Coronary artery (tissue), 2 donors: ENCODE data around the gene STX1B.

ENCODE experiments used
- DNase-seq: peaks from one replicate; pipeline ENCODE4 v3.0.0-alpha.2; 2017; ENCODE audit warnings: low spot score
- H3K27ac ChIP-seq, 2 donors: fragments of 200-600 bp; sonication (generic); one replicate each; pipeline ENCODE4 v1.5.1; 2016 to 2019
- H3K4me3 ChIP-seq: fragments of 200-600 bp; sonication (generic); 2 replicates; pipeline ENCODE4 v1.5.1; 2016; ENCODE audit warnings: mild to moderate bottlenecking, moderate library complexity
- TF ChIP-seq, protein P1 (sequence below): fragments of 200-600 bp; sonication (generic); IDR thresholded peaks from one replicate; pipeline ENCODE4 v1.5.1; 2019; ENCODE audit warnings: antibody characterized with exemption

The STX1B gene

DNA sequence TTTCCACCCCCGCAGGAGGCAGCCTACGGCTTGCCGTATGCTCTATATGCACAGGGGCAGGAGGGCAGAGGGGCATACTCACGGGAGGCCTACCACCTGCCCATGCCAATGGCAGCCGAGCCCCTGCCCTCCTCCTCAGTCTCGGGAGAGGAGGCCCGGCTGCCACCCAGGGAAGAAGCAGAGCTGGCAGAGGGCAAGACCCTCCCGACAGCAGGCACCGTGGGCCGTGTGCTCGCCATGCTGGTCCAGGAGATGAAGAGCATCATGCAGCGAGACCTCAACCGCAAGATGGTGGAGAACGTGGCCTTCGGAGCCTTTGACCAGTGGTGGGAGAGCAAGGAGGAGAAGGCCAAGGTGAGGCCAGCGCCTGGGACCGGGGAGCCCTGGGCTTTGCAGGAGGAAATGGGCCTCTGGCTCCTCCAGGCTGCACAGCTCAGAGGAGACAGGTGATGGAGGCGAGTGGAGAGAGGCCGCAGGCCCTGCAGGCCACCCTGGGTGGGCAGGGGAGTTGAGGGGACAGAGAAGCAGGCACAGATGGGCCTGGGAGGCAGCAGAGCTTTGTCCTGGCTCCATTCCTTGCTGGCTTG, 44.3 kb downstream of the STX1B start:
- no peak overlapping the region for H3K27ac ChIP-seq
- TF ChIP-seq, protein P1, sequence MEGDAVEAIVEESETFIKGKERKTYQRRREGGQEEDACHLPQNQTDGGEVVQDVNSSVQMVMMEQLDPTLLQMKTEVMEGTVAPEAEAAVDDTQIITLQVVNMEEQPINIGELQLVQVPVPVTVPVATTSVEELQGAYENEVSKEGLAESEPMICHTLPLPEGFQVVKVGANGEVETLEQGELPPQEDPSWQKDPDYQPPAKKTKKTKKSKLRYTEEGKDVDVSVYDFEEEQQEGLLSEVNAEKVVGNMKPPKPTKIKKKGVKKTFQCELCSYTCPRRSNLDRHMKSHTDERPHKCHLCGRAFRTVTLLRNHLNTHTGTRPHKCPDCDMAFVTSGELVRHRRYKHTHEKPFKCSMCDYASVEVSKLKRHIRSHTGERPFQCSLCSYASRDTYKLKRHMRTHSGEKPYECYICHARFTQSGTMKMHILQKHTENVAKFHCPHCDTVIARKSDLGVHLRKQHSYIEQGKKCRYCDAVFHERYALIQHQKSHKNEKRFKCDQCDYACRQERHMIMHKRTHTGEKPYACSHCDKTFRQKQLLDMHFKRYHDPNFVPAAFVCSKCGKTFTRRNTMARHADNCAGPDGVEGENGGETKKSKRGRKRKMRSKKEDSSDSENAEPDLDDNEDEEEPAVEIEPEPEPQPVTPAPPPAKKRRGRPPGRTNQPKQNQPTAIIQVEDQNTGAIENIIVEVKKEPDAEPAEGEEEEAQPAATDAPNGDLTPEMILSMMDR: no peak
- H3K4me3 ChIP-seq: no peak overlapping the region
- DNase-seq: no peak

DNA sequence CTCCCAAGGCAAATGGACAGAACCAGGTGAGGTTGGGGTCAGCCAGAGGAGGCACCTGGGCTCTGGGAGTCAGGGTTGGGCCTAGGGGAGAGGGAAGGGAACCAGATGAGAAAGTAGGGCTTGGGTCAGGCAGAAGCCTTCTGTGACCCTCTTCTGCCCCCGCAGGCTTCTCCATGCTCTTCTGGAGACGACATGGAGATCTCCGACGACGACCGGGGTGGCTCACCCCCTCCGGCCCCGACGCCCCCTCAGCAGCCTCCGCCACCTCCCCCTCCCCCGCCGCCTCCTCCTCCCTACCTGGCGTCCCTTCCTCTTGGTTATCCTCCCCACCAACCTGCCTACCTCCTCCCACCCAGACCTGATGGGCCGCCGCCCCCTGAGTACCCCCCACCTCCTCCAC, 45.0 kb downstream of the STX1B start:
- DNase-seq: no peak
- Histone ChIP-seq H3K27ac (no peak overlapping the region), H3K4me3 (no peak overlapping the region)
- TF ChIP-seq, protein P1: no peak

DNA sequence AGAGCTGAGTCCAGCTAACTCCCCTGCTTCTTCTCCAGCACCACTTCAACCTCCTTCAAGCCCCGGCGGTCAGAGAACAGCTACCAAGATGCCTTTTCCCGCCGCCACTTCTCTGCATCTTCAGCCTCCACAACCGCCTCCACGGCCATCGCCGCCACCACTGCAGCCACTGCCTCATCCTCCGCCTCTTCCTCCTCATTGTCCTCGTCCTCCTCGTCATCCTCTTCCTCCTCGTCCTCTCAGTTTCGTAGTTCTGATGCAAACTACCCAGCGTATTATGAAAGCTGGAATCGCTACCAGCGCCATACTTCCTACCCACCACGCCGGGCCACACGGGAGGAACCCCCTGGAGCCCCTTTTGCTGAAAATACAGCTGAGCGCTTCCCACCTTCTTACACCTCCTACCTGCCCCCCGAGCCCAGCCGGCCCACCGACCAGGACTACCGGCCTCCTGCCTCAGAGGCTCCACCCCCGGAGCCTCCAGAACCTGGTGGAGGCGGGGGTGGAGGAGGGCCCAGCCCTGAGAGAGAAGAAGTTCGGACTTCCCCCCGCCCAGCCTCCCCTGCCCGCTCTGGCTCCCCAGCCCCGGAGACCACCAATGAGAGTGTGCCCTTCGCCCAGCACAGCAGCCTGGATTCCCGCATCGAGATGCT, 45.7 kb downstream of the STX1B start:
- no peak overlapping the region for H3K27ac ChIP-seq
- H3K4me3 ChIP-seq: no peak overlapping the region
- no peak for DNase-seq
- TF ChIP-seq, protein P1: no peak

DNA sequence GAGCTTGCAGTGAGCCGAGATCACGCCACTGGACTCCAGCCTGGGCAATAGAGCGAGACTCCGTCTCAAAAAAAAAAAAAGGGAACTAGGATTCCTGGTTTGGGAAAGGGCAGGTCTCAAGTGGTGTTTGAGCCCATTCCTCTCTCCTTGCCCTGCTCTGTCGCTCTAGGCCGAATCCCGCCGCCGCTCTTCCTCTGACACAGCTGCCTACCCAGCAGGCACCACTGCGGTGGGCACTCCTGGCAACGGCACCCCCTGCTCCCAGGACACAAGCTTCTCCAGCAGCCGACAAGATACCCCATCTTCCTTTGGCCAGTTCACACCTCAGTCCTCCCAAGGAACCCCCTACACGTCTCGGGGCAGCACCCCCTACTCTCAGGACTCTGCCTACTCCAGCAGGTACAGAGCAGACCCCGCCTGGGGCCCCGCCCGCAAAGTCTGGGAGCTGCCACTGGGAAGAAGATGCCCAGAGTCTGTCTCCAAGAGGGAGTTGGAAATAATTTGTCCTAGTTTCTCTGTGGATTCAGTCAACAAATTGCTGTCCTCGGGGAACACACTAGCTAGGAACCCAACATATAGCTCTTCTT, 46.4 kb downstream of the STX1B start:
- no peak for DNase-seq
- H3K27ac ChIP-seq: no peak overlapping the region

GRCh38 chr16:30961384-30961783, 49.1 kb downstream of the STX1B start:
- no peak for DNase-seq
- TF ChIP-seq, protein P1: no peak
- no peak overlapping the region for H3K4me3 ChIP-seq
- H3K27ac ChIP-seq: no peak overlapping the region

More for the DNA sequence above, 46.4 kb downstream of the STX1B start:
- no peak overlapping the region for H3K4me3 ChIP-seq
- TF ChIP-seq, protein P1: no peak

DNA sequence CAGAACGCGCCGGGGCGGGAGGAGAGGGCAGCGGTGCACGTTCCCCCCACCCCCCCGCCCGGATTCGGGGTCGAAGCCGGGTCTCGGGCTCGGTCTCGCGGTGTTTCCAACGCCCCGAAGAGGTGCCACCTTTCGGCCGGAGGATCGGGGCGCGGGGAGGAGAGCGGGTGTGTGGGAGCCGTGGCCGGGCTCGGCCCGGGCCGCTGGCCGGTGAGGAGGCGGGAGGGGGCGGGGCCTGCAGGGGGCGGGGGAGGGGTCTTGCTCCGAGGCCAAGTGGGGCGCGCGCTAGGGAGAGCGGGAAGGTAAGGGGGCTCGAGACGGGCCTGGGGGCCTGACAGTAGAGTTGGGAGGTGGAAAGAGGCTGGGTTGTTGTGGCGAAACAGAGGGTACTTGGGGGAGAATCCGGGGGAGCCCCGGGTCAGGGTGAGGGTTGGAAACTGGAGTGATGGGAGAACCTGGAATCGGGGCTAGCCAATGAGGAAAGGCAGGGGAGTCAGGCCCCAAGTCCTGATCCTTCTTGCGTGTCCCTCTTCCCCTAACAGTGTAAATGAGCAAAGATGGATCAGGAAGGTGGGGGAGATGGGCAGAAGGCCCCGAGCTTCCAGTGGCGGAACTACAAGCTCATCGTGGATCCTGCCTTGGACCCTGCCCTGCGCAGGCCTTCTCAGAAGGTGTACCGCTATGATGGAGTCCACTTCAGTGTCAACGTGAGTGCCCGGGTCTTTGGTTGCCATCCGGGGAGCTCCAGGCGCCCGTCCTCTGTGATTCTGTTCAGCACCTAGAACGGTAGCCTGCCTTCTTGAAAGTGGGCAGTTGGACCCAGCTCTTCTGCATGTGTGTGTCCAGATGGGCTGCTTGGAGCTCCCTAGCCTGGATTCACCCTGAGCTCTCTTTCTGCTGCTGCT, 52.0 kb downstream of the STX1B start:
- DNase-seq: no peak
- H3K27ac ChIP-seq: peak overlapping the region; percentile 92 to 98
- TF ChIP-seq, protein P1: no peak
- peak overlapping the region; percentile 93 for H3K4me3 ChIP-seq
